GM19372 (cell line): Measurements from ENCODE around the gene DNER.
"Not testable (repeated sequence)": the region's sequence is repeated elsewhere in the genome, so short reads cannot be mapped to it uniquely, and the experiment has no call there.

ENCODE experiments used
- ATAC-seq: cut with Tn5 transposase; IDR thresholded peaks from one replicate; pipeline ENCODE4 v1.9.1; 2021; ENCODE audit warnings: mild to moderate bottlenecking, low read depth, moderate library complexity; ENCODE audit not compliant: unreplicated experiment

Gene DNER

DNA sequence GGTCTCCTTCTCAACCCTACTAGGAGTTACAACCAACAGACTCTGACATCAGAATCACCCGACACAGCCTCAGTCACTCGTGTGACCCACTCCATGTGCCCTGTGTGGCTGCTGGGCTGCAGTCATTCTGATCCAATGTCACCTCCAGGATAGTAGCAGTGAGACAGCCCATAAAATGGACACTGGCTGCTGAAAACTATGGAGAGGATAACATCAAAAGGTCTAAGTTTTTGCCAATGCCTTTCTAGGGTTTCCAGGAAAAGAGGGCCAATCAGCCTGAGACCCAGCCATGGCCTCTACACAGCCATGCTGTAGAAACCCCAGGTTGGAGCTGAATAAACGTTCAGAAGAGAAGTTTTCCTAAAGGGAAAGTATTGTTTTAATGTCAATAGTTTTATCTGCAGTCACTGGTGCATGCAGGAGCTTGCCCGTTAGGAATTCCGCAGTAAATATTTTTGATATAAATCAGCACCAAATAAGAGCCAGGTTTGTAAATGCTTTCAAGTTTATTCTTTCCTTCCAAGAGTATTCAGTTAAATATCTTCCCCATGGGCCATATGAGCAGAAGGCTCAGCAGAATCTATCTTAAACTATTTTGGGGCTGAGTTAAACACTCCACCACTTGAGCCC, 351.1 kb downstream of the DNER start:
- no peak for ATAC-seq

DNA sequence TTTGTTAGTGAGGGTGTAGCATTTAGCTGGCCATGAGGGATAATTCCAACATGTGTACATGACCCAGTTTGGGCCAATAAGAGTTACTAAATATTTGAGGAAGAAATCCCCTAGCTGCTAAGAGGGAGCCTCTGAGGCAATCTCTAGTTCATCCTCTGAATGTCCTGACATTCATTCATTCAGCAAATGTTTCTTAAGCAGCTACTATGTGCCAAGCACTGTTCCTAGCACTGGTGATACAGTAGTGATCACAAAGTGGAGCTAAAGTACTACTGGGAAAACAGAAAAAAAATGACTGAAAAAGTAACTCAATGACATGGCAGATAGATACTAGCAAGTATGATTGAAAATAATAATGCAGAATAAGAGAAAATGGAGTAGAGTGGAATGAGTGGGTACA, 363.5 kb downstream of the DNER start:
- no peak for ATAC-seq

DNA sequence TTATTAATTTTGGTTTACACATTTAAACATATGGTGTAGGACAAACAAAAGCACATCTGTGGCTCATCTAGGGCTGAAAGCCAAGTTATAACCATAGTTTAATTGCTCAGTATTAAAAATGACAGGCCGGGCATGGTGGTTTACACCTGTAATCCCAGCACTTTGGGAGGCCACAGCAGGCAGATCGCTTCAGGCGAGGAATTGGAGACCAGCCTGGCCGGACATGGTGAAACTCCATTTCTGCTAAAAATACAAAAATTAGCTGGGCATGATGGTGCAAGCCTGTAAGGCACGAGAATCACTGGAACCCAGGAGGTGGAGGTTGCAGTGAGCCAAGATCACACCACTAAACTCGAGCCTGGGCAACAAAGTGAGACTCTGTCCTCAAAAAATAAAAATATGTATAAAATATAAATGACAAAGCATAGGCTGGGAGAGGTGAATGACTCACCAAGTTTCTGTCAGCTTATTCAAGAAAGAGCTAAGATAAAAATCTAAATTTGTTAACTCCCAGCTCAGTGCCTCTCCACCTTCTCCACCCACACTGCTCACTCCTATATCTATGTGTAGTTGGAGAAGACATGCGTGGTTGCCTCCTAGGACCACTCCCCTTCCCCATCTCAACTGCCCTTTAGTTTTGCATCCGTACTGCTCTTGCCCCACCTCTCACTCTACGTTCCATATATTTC, 364.1 kb downstream of the DNER start:
- ATAC-seq, result no peak

DNA sequence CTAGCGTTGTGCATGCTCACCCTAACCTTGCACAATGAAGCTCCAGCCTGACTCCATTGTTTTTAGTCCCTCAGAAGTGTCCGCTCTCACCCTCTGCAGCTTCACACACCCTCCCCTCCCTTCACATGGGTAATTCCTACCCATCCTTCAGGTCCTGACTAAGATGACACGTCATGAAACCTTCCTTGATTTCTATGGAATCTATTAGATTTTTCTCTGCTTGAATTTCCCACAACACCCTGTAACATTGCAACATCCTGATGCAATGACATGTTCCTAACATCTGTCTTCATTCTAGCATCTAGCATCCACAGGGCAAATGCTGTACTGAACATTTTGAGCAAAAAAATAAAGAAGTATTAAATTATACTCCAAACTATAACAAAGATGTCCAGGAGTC, 366.2 kb downstream of the DNER start:
- no peak for ATAC-seq

DNA sequence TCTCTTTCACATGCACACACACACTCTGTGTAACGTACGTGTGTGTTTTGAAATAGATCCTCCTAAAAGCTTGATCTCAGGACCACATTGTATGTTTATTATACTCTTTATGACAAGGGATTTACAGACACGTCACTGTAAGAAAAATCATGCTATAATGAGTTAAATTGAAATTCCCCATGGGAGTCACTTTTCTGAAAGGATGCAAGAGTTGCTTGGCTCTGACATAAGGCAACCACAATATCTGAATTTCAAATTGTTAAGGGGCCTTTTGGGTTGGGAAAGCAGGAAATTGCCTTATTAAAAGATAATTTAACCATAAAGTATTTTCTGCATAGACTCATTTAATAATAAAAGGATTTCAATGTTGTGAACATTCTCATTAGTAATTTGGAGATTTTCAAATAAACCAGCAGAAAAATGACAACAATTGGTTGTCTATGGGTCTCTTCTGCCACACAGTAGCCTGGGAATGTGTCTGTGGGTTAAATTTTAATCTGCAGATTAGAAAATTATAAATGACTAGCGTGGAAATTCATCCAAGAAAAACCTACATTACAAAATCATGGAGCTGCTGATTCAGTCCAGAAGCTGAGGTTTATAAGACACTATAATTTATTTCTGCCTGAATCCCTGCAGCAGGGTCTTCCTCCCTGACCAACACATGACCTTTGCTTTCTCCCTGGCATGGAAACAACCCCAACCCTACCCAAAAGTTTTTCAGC, 367.4 kb downstream of the DNER start:
- no peak for ATAC-seq

DNA sequence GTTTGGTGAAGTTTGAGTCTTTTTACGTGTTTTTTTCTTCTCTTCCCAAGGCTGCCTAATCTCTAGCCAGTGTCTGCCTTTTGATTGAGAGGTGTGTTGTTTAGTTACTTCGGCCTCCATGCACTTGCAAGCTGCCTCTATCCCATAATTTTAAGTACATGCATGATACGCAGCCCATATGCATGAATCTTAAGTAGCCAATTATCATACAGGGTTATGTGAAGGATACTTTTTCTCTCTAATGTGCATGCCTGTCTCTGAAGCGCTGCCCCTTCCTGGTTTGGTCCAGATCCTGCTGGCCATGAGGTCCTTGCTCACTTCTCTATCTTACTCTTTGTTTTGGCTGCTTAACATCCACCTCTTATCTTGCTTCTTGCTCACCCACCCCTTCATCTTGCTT, 369.4 kb downstream of the DNER start:
- no peak for ATAC-seq

GRCh38 chr2:229344151-229344551, 370.2 kb downstream of the DNER start:
- ATAC-seq, result no peak

DNA sequence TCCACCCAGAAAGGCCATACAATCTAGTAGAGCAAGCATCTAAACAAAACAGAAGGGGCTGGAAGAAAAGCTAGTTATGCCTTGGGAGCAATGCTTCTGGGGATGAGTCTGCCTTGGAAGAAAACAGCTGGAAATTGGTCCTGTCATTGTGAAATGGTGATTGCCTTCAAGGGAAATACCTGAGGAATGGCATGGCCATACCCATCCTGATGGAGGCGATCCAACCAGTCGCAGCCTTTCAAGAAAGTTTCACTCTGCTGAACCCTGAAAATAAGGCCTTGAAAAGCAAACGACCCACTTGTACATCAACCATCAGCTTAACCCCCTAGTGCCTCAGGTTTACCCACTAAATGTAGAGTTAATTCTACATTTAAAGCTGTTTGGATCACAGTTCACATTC, 370.7 kb downstream of the DNER start:
- ATAC-seq, result no peak

DNA sequence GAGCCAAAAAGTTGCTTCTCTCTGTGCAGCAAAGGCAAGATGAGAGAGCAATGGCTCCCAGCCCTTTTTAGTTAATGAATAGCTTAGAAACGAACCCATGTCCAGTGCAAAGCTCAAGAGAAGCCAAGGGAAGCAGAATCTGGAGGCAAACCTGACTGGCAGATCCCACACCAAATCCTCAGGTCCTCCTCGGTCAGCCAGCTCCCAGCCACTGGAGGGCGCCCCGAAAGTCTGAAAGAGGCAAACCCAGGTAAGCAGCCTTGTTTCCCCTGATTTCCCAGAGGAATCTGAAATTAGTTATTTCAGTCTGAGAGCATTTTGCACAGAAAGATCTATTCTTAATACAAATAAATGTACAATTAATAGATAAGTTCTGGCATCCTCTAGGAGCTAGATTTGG, 372.0 kb downstream of the DNER start:
- no peak for ATAC-seq

DNA sequence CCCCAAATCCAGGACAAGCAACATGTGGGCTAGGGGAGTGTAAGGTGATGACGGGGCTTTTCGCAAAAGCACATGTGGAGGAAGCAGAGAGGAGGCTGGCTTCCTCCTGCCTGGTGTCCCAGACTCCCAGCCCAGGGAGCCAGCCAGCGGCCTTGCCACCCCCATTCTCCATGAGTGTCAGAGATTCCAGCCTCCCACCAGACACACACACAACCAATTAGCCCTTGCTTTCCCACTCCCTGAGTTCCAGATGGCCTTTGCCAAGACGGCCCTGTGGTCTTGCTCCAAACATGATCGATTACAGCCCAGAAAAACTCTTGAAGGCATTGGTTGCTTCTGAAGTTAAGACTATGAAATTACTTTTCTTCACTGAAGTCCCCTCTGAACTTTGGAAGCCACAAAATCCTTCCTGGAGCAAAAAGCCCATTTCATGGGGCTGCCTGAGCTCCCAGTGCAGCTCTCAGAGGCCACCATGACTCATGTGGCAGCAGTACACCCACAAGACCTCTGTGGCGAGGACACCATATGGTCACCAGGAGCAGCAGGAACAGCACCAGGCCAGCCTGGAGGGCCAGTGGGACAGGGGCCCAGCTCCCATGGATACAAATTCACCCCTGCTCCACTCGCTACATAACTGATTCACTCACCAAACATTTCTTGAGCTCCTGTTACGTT, 374.1 kb downstream of the DNER start:
- no peak for ATAC-seq

DNA sequence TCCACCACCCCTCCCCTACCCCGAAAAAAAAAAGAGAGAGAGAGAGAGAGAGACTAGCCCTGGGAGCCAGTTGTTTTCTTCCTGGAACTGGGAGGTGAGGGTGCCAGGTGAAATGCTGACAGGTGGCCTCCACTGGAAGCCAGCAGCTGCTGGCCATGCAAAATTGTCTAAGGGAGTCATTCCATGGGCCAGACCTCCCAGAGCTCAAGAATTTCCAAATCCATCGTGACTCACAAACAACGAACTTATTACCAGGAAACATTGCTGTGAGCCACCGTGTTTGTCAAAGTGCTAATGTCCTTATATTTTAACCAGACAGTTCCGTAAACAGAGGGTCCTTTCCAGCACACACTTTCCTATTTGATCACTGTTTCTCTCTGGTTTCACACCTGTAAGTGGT, 374.7 kb downstream of the DNER start:
- no peak for ATAC-seq

GRCh38 chr2:229339171-229339570, 375.2 kb downstream of the DNER start:
- ATAC-seq, result not testable (repeated sequence)

- no peak for ATAC-seq
Measured at GRCh38 chr2:229335877-229336346, 378.4 kb downstream of the DNER start.

DNA sequence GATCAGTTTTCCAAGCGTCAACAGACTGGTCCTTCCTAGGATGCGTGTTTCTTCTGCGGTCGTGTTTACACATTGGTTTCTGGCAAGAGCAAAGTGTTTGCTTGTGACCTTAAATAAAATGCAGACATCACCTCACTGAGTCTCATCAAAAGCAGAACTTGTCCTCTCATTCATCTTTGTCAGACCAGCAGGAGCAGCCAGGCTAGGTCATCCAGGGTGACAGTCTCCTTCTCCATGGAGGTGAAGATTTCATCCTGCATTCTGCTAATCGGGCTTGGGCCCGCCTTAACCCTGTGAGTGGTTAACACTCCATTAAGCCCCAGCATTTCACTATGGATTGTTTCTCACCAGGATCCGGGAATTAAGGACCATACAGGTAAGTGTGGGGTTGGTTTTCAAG, 379.0 kb downstream of the DNER start:
- no peak for ATAC-seq

DNA sequence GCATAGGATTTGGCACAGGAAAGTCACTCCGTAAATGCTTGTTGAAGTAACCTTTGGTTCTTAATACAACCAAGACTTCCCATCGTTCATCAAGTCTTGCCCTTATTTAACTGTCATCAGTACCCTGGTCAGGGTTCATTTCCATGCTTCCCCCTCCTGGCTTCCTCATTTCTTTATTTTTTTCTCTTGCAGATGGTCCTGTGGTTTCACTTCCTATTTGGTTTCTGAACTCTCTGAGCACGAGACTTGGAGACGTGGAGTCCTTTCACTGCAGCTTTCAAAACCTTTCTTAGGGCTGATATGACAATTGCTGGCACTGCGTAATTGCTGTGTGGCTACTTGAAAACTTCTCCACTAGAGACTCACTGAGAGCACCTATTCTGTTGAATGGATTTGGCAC, 383.4 kb downstream of the DNER start:
- ATAC-seq, result no peak

DNA sequence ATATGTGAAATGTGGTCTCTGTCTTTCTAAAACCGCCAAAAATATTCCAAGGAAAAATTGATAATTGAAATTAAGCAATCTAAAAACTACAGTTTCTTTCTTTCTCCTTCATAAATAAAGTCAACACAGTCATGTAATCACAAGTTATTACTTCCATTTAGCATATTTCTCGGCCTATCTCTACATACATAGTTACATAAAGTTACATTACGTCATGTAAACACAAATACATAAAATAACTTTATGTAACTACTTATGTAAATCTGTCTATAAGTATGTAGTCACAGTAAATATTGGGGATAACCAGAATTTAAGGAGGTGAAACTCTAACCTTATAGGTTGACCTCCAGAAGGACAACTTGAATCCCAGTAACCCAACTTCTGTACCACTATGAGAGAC, 394.8 kb downstream of the DNER start:
- no peak for ATAC-seq

DNA sequence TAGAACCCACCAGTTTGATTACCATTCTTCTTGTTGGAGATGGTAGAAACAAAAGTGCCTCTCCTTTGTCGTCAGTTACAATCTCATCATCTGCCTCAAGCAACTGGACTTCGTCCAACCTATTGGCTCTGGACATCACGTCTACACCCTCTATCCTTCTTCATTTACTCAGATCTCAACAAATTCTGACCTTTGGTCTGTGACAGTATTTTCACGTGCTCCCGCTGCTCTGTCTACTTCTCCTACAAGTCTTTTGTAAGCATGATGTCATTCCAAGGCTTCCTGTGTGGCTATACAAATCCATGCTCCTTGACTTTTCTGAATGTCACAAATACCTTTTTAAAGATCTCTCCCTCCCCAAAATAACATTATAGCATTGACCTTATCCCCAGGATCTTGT, 400.2 kb downstream of the DNER start:
- ATAC-seq, result no peak

GRCh38 chr2:229313591-229313990, 400.8 kb downstream of the DNER start:
- ATAC-seq, result no peak
